Testis (tissue), 3 donors: Measurements from ENCODE around the gene INCENP. TPM values are rescaled to one million over a fixed set of nuclear protein-coding genes. Genes with fewer than 3 reads are reported as not detected.

Experiments
- DNase-seq: peaks from one replicate; pipeline ENCODE4 v3.0.0-alpha.2; 2019
- H3K27ac ChIP-seq, 2 donors: fragments of 200-600 bp; sonication (generic); one replicate each; pipeline ENCODE4 v1.5.1; 2019
- H3K27me3 ChIP-seq: fragments of 200-600 bp; sonication (generic); one replicate; pipeline ENCODE4 v1.5.1; 2019
- H3K36me3 ChIP-seq: fragments of 200-600 bp; sonication (generic); one replicate; pipeline ENCODE4 v1.5.1; 2017; ENCODE audit warnings: low read depth; ENCODE audit errors: missing control alignments
- H3K4me1 ChIP-seq: fragments of 200-600 bp; sonication (generic); one replicate; pipeline ENCODE4 v1.5.1; 2019
- H3K4me3 ChIP-seq, 2 donors: fragments of 200-600 bp; sonication (generic); one replicate each; pipeline ENCODE4 v1.5.1; 2017 to 2019
- H3K9me3 ChIP-seq: fragments of 200-600 bp; sonication (generic); one replicate; pipeline ENCODE4 v1.5.1; 2017
- POLR2A ChIP-seq: fragments of 450-650 bp; IDR thresholded peaks from one replicate; pipeline ENCODE4 v1.6.1; 2017; ENCODE audit warnings: antibody characterized with exemption, mild to moderate bottlenecking, moderate library complexity
- WGBS, 2 donors: methylation state at CpG; one replicate each; pipeline ENCODE4 v1.1.5; 2018; 5-methylcytosine and 5-hydroxymethylcytosine counted together
- intact Hi-C: fragments of 100-400 bp; cut with DNase I; formaldehyde crosslinking; loops from one replicate; pipeline ENCODE4 v1.15.1; 2023; ENCODE audit warnings: low total_unique reads
- polyA plus RNA-seq: library from polyadenylated mRNA; stranded (reverse); fragments of 350-450 nt; fragmentation: Illumina TruSeq; extraction: RNeasy Lipid Tissue Mini Kit (QIAGEN cat#74804); gene quantifications from one replicate; pipeline ENCODE4 v1.2.3, GENCODE V29; 2014; ENCODE audit warnings: low read depth, low replicate concordance; ENCODE audit not compliant: insufficient read depth
- total RNA-seq, 2 donors: library from RNA; depleted of rRNA; stranded (reverse); fragments of >200 nt; gene quantifications; one replicate each; pipeline ENCODE4 v1.2.3, GENCODE V29; 2016
- TF ChIP-seq, protein P1 (sequence below), 3 experiments: fragments of 450-650 bp in 2 of 3; fragments of 200-600 bp in 1 of 3; sonication (generic) in 1 of 3; IDR thresholded peaks; one replicate each; pipeline ENCODE4 v1.5.1; 2016 to 2019; ENCODE audit warnings: antibody characterized with exemption in 3 of 3, mild to moderate bottlenecking in 2 of 3, moderate library complexity in 1 of 3

Gene INCENP
- total and polyA plus RNA-seq, 3 donors from 2014 or later, result 25.0 to 46.6 (median 42.0) TPM

DNA sequence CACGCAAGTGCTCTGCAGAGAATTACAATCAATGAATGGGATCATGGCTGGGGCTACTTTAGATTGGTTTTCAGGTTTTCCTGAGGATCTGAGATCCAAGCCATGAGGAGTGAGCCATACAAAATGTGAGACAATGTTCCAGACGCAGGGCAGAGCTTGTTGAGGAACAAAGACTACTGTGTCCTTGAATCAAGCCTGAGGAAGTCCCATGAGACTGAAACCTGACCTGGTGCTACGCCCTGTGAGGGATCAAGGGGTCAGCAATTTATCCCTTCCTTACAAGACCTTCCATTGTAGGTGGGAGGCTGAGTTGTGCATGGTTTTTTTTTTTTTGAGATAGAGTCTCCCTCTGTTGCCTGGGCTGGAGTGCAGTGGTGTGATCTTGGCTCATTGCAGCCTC, 2.1 kb downstream of the INCENP start:
- H3K4me3 ChIP-seq, result no peak overlapping the region
- no peak overlapping the region for H3K27ac ChIP-seq
- intact Hi-C loops, result no loop called here
- no peak for TF ChIP-seq POLR2A
- TF ChIP-seq, protein P1, sequence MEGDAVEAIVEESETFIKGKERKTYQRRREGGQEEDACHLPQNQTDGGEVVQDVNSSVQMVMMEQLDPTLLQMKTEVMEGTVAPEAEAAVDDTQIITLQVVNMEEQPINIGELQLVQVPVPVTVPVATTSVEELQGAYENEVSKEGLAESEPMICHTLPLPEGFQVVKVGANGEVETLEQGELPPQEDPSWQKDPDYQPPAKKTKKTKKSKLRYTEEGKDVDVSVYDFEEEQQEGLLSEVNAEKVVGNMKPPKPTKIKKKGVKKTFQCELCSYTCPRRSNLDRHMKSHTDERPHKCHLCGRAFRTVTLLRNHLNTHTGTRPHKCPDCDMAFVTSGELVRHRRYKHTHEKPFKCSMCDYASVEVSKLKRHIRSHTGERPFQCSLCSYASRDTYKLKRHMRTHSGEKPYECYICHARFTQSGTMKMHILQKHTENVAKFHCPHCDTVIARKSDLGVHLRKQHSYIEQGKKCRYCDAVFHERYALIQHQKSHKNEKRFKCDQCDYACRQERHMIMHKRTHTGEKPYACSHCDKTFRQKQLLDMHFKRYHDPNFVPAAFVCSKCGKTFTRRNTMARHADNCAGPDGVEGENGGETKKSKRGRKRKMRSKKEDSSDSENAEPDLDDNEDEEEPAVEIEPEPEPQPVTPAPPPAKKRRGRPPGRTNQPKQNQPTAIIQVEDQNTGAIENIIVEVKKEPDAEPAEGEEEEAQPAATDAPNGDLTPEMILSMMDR (IDR thresholded peaks at IDR 0.05), result no peak
- no peaks in the 10 kb centered on the region for H3K9me3 ChIP-seq
- 10 to 18% methylated on average over 3 of the region's 3 CpGs for WGBS, 2 donors
- H3K4me1 ChIP-seq, result peaks cover 13% of the 10 kb centered on the region
- H3K36me3 ChIP-seq, result no peaks in the 10 kb centered on the region
- DNase-seq, result peak; percentile 31
- H3K27me3 ChIP-seq, result no peaks in the 10 kb centered on the region

DNA sequence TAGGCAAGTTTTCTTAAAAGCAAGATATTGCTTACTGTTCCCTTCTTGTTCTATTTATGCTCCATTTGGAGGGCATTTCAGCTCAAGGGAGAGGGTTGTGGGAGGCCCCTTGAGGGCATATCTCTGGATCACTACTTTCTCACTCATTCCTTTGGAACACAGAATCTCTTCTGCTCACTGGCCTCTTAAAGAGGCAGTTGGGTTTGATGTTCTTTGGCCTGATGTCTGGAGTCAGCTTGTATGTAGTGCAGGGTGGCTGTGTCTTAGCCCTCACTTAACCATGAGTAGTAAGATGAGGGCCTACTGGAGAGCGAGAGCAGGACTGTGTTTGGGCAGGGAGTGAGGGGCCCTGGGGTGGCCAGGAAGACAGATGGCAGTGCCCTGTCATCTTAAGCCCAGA, 3.6 kb downstream of the INCENP start:
- Histone ChIP-seq H3K4me3 (no peak overlapping the region), H3K4me1 (peaks cover 13% of the 10 kb centered on the region), H3K9me3 (no peaks in the 10 kb centered on the region), H3K27me3 (no peaks in the 10 kb centered on the region), H3K36me3 (no peaks in the 10 kb centered on the region), H3K27ac (no peak overlapping the region)
- no peak for DNase-seq
- intact Hi-C loops, result no loop called here
- 91 to 100% methylated on average over 1 of the region's 1 CpG for WGBS, 2 donors
- TF ChIP-seq POLR2A, result no peak
- TF ChIP-seq, protein P1 (IDR thresholded peaks at IDR 0.05), result no peak

DNA sequence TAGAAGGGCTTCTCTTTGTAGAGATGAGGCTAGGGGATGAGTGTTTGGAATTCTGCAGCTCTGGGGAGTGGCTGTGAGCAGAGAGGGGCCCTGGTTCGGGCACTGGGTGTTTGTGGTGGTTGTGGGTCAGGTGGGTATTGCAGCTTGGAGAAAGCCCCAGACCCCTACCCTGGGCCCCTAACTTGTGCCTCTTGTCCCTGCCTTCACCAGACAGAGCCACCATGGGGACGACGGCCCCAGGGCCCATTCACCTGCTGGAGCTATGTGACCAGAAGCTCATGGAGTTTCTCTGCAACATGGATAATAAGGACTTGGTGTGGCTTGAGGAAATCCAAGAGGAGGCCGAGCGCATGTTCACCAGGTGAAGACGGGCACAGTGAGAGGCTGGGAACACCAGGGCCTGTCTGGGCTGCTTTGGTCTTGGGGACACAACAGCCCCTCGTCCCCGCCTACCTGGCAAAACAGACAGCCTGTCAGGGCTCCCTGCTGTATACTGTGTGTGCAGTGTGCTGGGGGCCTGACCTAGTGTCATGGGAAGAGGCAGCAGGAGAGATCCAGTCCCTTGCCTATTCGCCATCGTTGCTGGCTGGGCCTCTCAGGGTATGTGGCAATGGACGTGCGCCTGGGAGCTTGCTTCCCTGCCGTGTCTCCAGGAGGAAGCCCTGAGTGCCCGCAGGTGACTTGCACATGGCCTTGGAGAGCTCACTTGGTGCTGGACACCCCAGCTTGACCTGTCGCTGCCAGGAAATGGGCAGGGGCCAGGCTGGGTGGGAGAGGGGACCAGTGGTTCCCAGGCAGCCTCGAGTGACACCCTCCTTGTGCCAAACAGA, 4.3 kb downstream of the INCENP start:
- H3K9me3 ChIP-seq, result no peaks in the 10 kb centered on the region
- H3K27ac ChIP-seq, result no peak overlapping the region
- H3K4me3 ChIP-seq, result no peak overlapping the region
- WGBS, 2 donors, result 87 to 88% methylated on average over 13 to 14 of the region's 16 CpGs
- TF ChIP-seq POLR2A, result no peak
- TF ChIP-seq, protein P1 (IDR thresholded peaks at IDR 0.05), result no peak
- peaks cover 13% of the 10 kb centered on the region for H3K4me1 ChIP-seq
- no peak for DNase-seq
- intact Hi-C loops, result no loop called here
- no peaks in the 10 kb centered on the region for H3K27me3 ChIP-seq
- no peaks in the 10 kb centered on the region for H3K36me3 ChIP-seq

- intact Hi-C loops, result no loop called here
- no peaks in the 10 kb centered on the region for H3K9me3 ChIP-seq
- no peaks in the 10 kb centered on the region for H3K36me3 ChIP-seq
- H3K4me3 ChIP-seq, result no peak overlapping the region
- no peak overlapping the region for H3K27ac ChIP-seq
- no peaks in the 10 kb centered on the region for H3K27me3 ChIP-seq
- DNase-seq, result no peak
- TF ChIP-seq POLR2A, result no peak
- TF ChIP-seq, protein P1 (IDR thresholded peaks at IDR 0.05), result no peak
- 93 to 95% methylated on average over 7 of the region's 7 CpGs for WGBS, 2 donors
- H3K4me1 ChIP-seq, result peaks cover 13% of the 10 kb centered on the region
Observed at GRCh38 chr11:62128835-62129234, 5.0 kb downstream of the INCENP start.
